PC-3 (cell line): ENCODE data around the gene LGALS7B. TPM values are rescaled to one million over a fixed set of nuclear protein-coding genes. Genes with fewer than 3 reads are reported as not detected.
"Not testable (repeated sequence)": the region's sequence is repeated elsewhere in the genome, so short reads cannot be mapped to it uniquely, and the experiment has no call there.

Source experiments
- ATAC-seq: fragments of 200-7000 bp; cut with Tn5 transposase; 2 replicates; pipeline ENCODE4 v1.9.1; 2020; ENCODE audit warnings: mild to moderate bottlenecking, moderate library complexity
- BruUV-seq: library from RNA; stranded (reverse); fragments of 400-500 nt; replicated peaks from 2 replicates; lab custom pipeline; 2021; lab: Mats Ljungman, UMichigan
- CTCF ChIA-PET: fragments of 300-600 bp; sonication (Branson Sonifier 250); formaldehyde crosslinking; loops from one replicate; lab custom pipeline; 2022; ENCODE audit warnings: antibody characterized with exemption; lab: Charles Lee
- POLR2A ChIA-PET: fragments of 300-600 bp; sonication (Branson Sonifier 250); formaldehyde crosslinking; loops from one replicate; lab custom pipeline; 2022; ENCODE audit warnings: antibody characterized with exemption; ENCODE audit not compliant: unreplicated experiment; lab: Charles Lee
- DNase-seq: peaks from one replicate; pipeline ENCODE4 v3.0.0-alpha.2; 2015
- H2AFZ ChIP-seq: fragments of 300-600 bp; sonication (generic); 2 replicates; pipeline ENCODE4 v1.6.0; 2016; ENCODE audit warnings: antibody characterized with exemption, low read length
- H3F3A ChIP-seq: fragments of 300-600 bp; sonication (generic); one replicate; pipeline ENCODE4 v1.6.0; 2017; ENCODE audit warnings: antibody characterized with exemption, low read length, control low read depth, mild to moderate bottlenecking; ENCODE audit not compliant: unreplicated experiment
- H3K27ac ChIP-seq: fragments of 300-600 bp; sonication (generic); 2 replicates; pipeline ENCODE4 v1.5.1; 2016; ENCODE audit warnings: mild to moderate bottlenecking, low read length
- H3K27me3 ChIP-seq: fragments of 300-600 bp; sonication (generic); 2 replicates; pipeline ENCODE4 v1.6.1; 2016; ENCODE audit warnings: low read length, mixed read lengths
- H3K36me3 ChIP-seq: fragments of 300-600 bp; sonication (generic); 2 replicates; pipeline ENCODE4 v1.6.1; 2016; ENCODE audit warnings: low read depth, mixed run types, low read length, mixed read lengths
- H3K4me1 ChIP-seq: fragments of 300-600 bp; sonication (generic); 2 replicates; pipeline ENCODE4 v1.5.1; 2016; ENCODE audit warnings: low read length; ENCODE audit not compliant: insufficient read depth
- H3K4me2 ChIP-seq: fragments of 300-600 bp; sonication (generic); 2 replicates; pipeline ENCODE4 v1.6.0; 2016; ENCODE audit warnings: low read length
- H3K4me3 ChIP-seq: fragments of 300-600 bp; sonication (generic); 2 replicates; pipeline ENCODE4 v1.5.1; 2016; ENCODE audit warnings: mild to moderate bottlenecking, low read length, mixed read lengths
- H3K79me2 ChIP-seq: fragments of 300-600 bp; sonication (generic); 2 replicates; pipeline ENCODE4 v1.6.1; 2017; ENCODE audit warnings: low read length, mixed read lengths
- H3K9ac ChIP-seq: fragments of 300-600 bp; sonication (generic); 2 replicates; pipeline ENCODE4 v1.6.0; 2016; ENCODE audit warnings: mild to moderate bottlenecking, low read length
- H3K9me2 ChIP-seq: fragments of 300-600 bp; sonication (generic); replicated peaks from 2 replicates; pipeline ENCODE4 v1.6.1; 2016; ENCODE audit warnings: mixed run types, low read length, mixed read lengths
- H3K9me3 ChIP-seq: fragments of 300-600 bp; sonication (generic); 2 replicates; pipeline ENCODE4 v1.6.1; 2016; ENCODE audit warnings: low read length, mixed read lengths
- H4K20me1 ChIP-seq: fragments of 300-600 bp; sonication (generic); 2 replicates; pipeline ENCODE4 v1.6.1; 2016; ENCODE audit warnings: low read length, mixed read lengths
- CTCF ChIP-seq: fragments of 300-600 bp; sonication (generic); conservative IDR thresholded peaks from 2 replicates; pipeline ENCODE4 v1.5.1; 2017; ENCODE audit warnings: antibody characterized with exemption, low read depth, mild to moderate bottlenecking, low read length
- EZH2 ChIP-seq: fragments of 300-600 bp; sonication (generic); IDR thresholded peaks from one replicate; pipeline ENCODE4 v1.6.1; 2017; ENCODE audit warnings: antibody characterized with exemption, mild to moderate bottlenecking, low read length; ENCODE audit not compliant: unreplicated experiment
- EZH2phosphoT487 ChIP-seq: fragments of 300-600 bp; sonication (generic); IDR thresholded peaks from 2 replicates; pipeline ENCODE4 v1.6.1; 2018; ENCODE audit warnings: mild to moderate bottlenecking, antibody characterized with exemption, low read length, borderline replicate concordance
- intact Hi-C: fragments of 100-400 bp; cut with micrococcal nuclease; formaldehyde crosslinking; loops from 2 replicates; pipeline ENCODE4 v1.9.0; 2023
- total RNA-seq: library from RNA; depleted of rRNA; stranded (reverse); fragments of >200 nt; gene quantifications from 2 replicates; pipeline ENCODE4 v1.2.3, GENCODE V29; 2014

The LGALS7B gene
- total RNA-seq, 1 experiment from 2014 or later, result not detected

GRCh38 chr19:38786572-38787265 lies 2.3 kb upstream of the LGALS7B start:
- Histone ChIP-seq H3K9me2 (no peaks in the 10 kb centered on the region), H3F3A (no peaks in the 10 kb centered on the region), H3K4me2 (no peak overlapping the region), H3K9me3 (no peaks in the 10 kb centered on the region), H3K9ac (no peak overlapping the region), H4K20me1 (no peaks in the 10 kb centered on the region), H3K4me1 (no peaks in the 10 kb centered on the region), H3K27ac (no peak overlapping the region), H2AFZ (no peak overlapping the region), H3K4me3 (no peak overlapping the region), H3K36me3 (no peaks in the 10 kb centered on the region), H3K79me2 (no peaks in the 10 kb centered on the region), H3K27me3 (no peaks in the 10 kb centered on the region)
- no peak for ATAC-seq
- BruUV-seq, result no TSS peak
- POLR2A ChIA-PET, result no interaction called here
- intact Hi-C loops, result no loop called here
- TF ChIP-seq CTCF, result no peak
- TF ChIP-seq EZH2phosphoT487, result no peak
- TF ChIP-seq EZH2, result no peak
- DNase-seq, result no peak
- CTCF ChIA-PET, result no interaction called here

- DNase-seq, H3K9ac ChIP-seq, H3K4me3 ChIP-seq, H3K9me2 ChIP-seq, H3K9me3 ChIP-seq, H4K20me1 ChIP-seq, POLR2A ChIA-PET, H3K4me1 ChIP-seq, intact Hi-C loops, H3K79me2 ChIP-seq, H3K4me2 ChIP-seq, H3F3A ChIP-seq, H3K27me3 ChIP-seq, CTCF ChIA-PET, H3K36me3 ChIP-seq, ATAC-seq, H2AFZ ChIP-seq, H3K27ac ChIP-seq: not testable (repeated sequence)
- BruUV-seq, result TSS peak; percentile 46
Measured at GRCh38 chr19:38790507-38791403, 1.8 kb downstream of the LGALS7B start.

DNA sequence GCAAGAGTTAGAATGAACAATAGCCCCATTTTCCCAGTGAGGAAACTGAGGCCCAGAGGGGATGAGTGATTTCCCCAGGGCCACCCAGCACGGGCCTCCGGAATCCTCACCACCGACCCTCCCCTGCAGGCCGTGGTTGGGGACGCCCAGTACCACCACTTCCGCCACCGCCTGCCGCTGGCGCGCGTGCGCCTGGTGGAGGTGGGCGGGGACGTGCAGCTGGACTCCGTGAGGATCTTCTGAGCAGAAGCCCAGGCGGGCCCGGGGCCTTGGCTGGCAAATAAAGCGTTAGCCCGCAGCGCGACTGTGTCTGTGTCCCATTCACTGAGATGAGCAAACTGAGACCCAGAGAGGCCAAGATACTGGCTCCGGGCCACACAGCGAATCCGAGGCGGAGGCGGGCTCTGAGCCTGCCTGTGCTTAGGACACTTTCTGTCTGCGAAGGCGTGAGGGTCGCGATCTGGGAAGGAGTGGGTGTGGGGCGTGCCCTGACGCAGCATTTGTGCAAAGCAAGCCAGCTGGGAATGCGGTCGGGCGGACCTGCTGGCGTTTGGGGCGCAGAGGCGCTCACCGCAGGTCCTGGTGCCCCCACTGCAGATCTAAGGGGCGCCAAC lies 2.6 kb downstream of the LGALS7B start:
- H3K4me3 ChIP-seq, H2AFZ ChIP-seq, CTCF ChIA-PET, H4K20me1 ChIP-seq, H3K27me3 ChIP-seq, POLR2A ChIA-PET, intact Hi-C loops, H3K36me3 ChIP-seq, H3K4me2 ChIP-seq, H3F3A ChIP-seq, H3K9me3 ChIP-seq, BruUV-seq, H3K9me2 ChIP-seq, H3K27ac ChIP-seq, DNase-seq, H3K79me2 ChIP-seq, H3K9ac ChIP-seq, H3K4me1 ChIP-seq: not testable (repeated sequence)
- peak; percentile 45; the same call in 1 of the 2 replicates for ATAC-seq
